Stimulated activated CD8-positive, alpha-beta memory T cell treated with anti-CD3 and anti-CD28 coated beads, Interleukin-4, amount 100 ng/mL, for 4 hours (primary cell): ENCODE results near the gene NAT14.
"Not testable (repeated sequence)": the region's sequence is repeated elsewhere in the genome, so short reads cannot be mapped to it uniquely, and the experiment has no call there.

Source experiments
- DNase-seq, 2 donors: peaks; one replicate each; pipeline ENCODE4 v3.0.0-alpha.2; 2020; ENCODE audit warnings: low read depth in 2 of 2, low spot score in 1 of 2

Gene NAT14

GRCh38 chr19:55534280-55534679 lies 49.3 kb downstream of the NAT14 start:
- not testable (repeated sequence) for DNase-seq

- DNase-seq: no peak
Observed at GRCh38 chr19:55535173-55535964, 50.4 kb downstream of the NAT14 start.

- DNase-seq: no peak
Observed at GRCh38 chr19:55535965-55536350, 51.0 kb downstream of the NAT14 start.

GRCh38 chr19:55536366-55536765 lies 51.4 kb downstream of the NAT14 start:
- no peak for DNase-seq
